ENCODE results near the gene EFHD2.

Gene EFHD2

GRCh38 chr1:15444468-15445389, 35.0 kb downstream of the EFHD2 start:
- H3K4me1 Mint-ChIP-seq = no peaks in the 10 kb centered on the region
- DNase-seq (ENCODE audit: low spot score in 2 of 2) (no peak), ATAC-seq (replicated peaks; ENCODE audit: extremely low read depth, poor library complexity, severe bottlenecking) (no peak)
- H3K36me3 Mint-ChIP-seq (ENCODE audit: insufficient read depth) = peaks cover 2% of the 10 kb centered on the region
- H3K4me3 Mint-ChIP-seq = no peak overlapping the region
- H3K9me3 Mint-ChIP-seq = no peaks in the 10 kb centered on the region
- peaks cover 30% of the 10 kb centered on the region for H3K27me3 Mint-ChIP-seq
- no peak overlapping the region for H3K27ac Mint-ChIP-seq (ENCODE audit: low read depth)

GRCh38 chr1:15445390-15446122, 35.9 kb downstream of the EFHD2 start:
- Mint-ChIP-seq H3K36me3 (ENCODE audit: insufficient read depth) (peaks cover 2% of the 10 kb centered on the region), H3K4me3 (no peak overlapping the region), H3K4me1 (no peaks in the 10 kb centered on the region), H3K27me3 (peaks cover 36% of the 10 kb centered on the region), H3K27ac (ENCODE audit: low read depth) (no peak overlapping the region), H3K9me3 (no peaks in the 10 kb centered on the region)
- DNase-seq (ENCODE audit: low spot score in 2 of 2) (no peak), ATAC-seq (replicated peaks; ENCODE audit: extremely low read depth, poor library complexity, severe bottlenecking) (no peak)

DNA sequence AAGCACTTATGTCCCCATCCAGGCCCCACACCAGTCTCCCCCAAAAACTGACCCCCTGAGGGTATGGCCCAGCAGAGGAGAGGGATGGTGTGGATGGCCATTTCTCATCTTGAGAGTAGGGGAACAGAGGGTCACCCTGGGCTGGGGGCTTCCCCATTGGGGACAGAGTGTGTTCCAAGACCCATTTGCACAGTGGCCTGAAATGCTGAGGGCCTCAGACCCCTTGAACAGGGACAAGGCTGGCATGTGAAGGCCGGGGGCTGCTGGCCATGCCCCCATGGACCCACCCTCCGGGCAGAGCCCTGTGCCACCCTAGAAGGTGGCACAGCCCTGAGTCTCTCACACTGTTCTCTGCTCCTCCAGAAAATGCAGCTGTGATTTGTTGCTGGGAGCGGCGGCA, 36.5 kb downstream of the EFHD2 start:
- Mint-ChIP-seq H3K4me1 (no peaks in the 10 kb centered on the region), H3K27me3 (peaks cover 42% of the 10 kb centered on the region), H3K36me3 (ENCODE audit: insufficient read depth) (peaks cover 4% of the 10 kb centered on the region), H3K27ac (ENCODE audit: low read depth) (no peak overlapping the region), H3K9me3 (no peaks in the 10 kb centered on the region), H3K4me3 (no peak overlapping the region)
- no peak for DNase-seq (ENCODE audit: low spot score in 2 of 2)
- no peak for ATAC-seq (replicated peaks; ENCODE audit: extremely low read depth, poor library complexity, severe bottlenecking)

- Mint-ChIP-seq H3K4me1 (no peaks in the 10 kb centered on the region), H3K36me3 (ENCODE audit: insufficient read depth) (peaks cover 4% of the 10 kb centered on the region), H3K27ac (ENCODE audit: low read depth) (no peak overlapping the region), H3K4me3 (no peak overlapping the region), H3K9me3 (no peaks in the 10 kb centered on the region), H3K27me3 (peaks cover 37% of the 10 kb centered on the region)
- DNase-seq (ENCODE audit: low spot score in 2 of 2) (no peak), ATAC-seq (replicated peaks; ENCODE audit: extremely low read depth, poor library complexity, severe bottlenecking) (no peak)
These were observed 39.3 kb downstream of the EFHD2 start for GRCh38 chr1:15448877-15449462.

- peaks cover 37% of the 10 kb centered on the region for H3K27me3 Mint-ChIP-seq
- H3K4me1 Mint-ChIP-seq = no peaks in the 10 kb centered on the region
- no peak overlapping the region for H3K27ac Mint-ChIP-seq (ENCODE audit: low read depth)
- peaks cover 4% of the 10 kb centered on the region for H3K36me3 Mint-ChIP-seq (ENCODE audit: insufficient read depth)
- ATAC-seq (replicated peaks; ENCODE audit: extremely low read depth, poor library complexity, severe bottlenecking) (no peak), DNase-seq (ENCODE audit: low spot score in 2 of 2) (no peak)
- H3K4me3 Mint-ChIP-seq = no peak overlapping the region
- no peaks in the 10 kb centered on the region for H3K9me3 Mint-ChIP-seq
These were observed 39.9 kb downstream of the EFHD2 start for GRCh38 chr1:15449567-15449966.

DNA sequence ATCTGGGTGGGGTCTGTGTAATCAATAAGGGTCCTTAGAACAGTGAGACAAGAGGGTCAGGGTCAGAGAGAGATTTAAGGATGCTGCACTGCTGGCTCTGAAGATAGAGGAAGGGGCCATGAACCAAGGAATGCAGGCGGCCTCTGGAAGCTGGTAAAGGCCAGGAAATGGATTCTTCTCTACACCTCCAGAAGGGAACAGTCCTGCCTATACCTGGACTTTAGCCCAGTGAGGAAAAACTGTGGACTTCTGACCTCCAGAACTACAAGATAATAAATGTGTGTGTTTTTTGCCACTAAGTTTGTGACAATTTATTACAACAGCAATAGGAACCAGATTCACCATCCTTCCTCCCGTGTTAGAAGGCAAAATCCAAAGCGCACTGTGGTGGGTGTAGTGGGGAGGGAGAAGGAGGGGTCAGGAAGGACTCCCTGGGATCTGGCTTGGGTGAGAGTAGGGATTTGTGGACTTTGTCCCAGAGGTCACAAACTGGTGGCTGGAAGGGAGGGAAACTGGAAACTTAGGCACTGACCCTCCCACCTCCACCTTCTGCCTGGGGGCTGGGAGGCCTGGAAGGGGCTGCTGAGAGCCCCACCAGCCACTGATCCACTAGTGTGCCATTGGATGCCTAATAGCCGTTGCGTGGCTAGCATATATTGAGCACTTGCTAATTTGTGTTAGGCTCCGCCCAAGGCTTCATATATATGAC, 41.5 kb downstream of the EFHD2 start:
- ATAC-seq (replicated peaks; ENCODE audit: extremely low read depth, poor library complexity, severe bottlenecking) = no peak

GRCh38 chr1:15452216-15452615, 42.5 kb downstream of the EFHD2 start:
- DNase-seq (ENCODE audit: low spot score in 2 of 2) = no peak
- H3K27ac Mint-ChIP-seq (ENCODE audit: low read depth) = no peak overlapping the region
- peaks cover 4% of the 10 kb centered on the region for H3K36me3 Mint-ChIP-seq (ENCODE audit: insufficient read depth)
- no peak overlapping the region for H3K4me3 Mint-ChIP-seq
- no peak for ATAC-seq (replicated peaks; ENCODE audit: extremely low read depth, poor library complexity, severe bottlenecking)
- H3K27me3 Mint-ChIP-seq = peaks cover 50% of the 10 kb centered on the region
- H3K4me1 Mint-ChIP-seq = no peaks in the 10 kb centered on the region
- H3K9me3 Mint-ChIP-seq = no peaks in the 10 kb centered on the region

More for the DNA sequence above, 41.5 kb downstream of the EFHD2 start:
- no peak for DNase-seq (ENCODE audit: low spot score in 2 of 2)
- Mint-ChIP-seq H3K9me3 (no peaks in the 10 kb centered on the region), H3K27me3 (peaks cover 45% of the 10 kb centered on the region), H3K4me3 (no peak overlapping the region), H3K4me1 (no peaks in the 10 kb centered on the region), H3K27ac (ENCODE audit: low read depth) (no peak overlapping the region), H3K36me3 (ENCODE audit: insufficient read depth) (peaks cover 4% of the 10 kb centered on the region)

DNA sequence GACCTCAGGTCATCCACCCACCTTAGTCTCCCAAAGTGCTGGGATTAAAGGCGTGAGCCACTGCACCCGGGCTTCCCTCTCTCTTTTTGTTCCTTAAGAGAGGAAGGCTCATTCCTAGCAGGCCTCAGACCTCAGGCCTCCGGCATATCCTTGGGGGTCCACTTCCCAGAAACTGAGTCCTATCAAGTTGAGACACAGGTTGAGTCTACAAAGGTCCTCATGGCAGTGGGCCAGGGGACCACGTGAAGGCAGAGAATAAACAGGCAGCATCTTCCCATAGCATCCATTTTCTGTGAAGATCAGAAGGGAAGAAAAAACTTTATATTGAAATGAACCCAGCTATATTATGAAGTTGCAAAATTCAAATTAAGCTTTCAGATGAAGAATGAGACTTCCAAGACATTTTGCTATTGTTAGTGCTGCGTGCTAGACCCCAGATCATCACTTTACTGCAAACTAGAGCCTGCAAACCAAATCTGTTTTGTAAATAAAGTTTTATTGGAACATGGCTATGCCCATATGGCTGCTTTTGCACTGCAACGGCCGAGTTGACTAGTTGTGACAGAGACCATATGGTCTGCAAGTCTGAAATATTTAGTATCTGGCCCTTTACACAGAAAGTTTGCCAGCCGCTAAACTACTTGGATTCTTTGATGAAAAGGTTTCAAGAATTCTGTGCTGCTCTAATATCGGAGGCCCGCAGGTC, 43.3 kb downstream of the EFHD2 start:
- DNase-seq (ENCODE audit: low spot score in 2 of 2) (no peak), ATAC-seq (replicated peaks; ENCODE audit: extremely low read depth, poor library complexity, severe bottlenecking) (no peak)
- no peaks in the 10 kb centered on the region for H3K4me1 Mint-ChIP-seq
- no peaks in the 10 kb centered on the region for H3K9me3 Mint-ChIP-seq
- H3K27me3 Mint-ChIP-seq = peaks cover 48% of the 10 kb centered on the region
- H3K4me3 Mint-ChIP-seq = no peak overlapping the region
- H3K27ac Mint-ChIP-seq (ENCODE audit: low read depth) = no peak overlapping the region
- peaks cover 3% of the 10 kb centered on the region for H3K36me3 Mint-ChIP-seq (ENCODE audit: insufficient read depth)

GRCh38 chr1:15453734-15454133, 44.0 kb downstream of the EFHD2 start:
- DNase-seq (ENCODE audit: low spot score in 2 of 2) = no peak
- no peak for ATAC-seq (replicated peaks; ENCODE audit: extremely low read depth, poor library complexity, severe bottlenecking)
- no peaks in the 10 kb centered on the region for H3K4me1 Mint-ChIP-seq
- peaks cover 3% of the 10 kb centered on the region for H3K36me3 Mint-ChIP-seq (ENCODE audit: insufficient read depth)
- H3K4me3 Mint-ChIP-seq = no peak overlapping the region
- H3K27me3 Mint-ChIP-seq = peaks cover 48% of the 10 kb centered on the region
- H3K27ac Mint-ChIP-seq (ENCODE audit: low read depth) = no peak overlapping the region
- no peaks in the 10 kb centered on the region for H3K9me3 Mint-ChIP-seq

DNA sequence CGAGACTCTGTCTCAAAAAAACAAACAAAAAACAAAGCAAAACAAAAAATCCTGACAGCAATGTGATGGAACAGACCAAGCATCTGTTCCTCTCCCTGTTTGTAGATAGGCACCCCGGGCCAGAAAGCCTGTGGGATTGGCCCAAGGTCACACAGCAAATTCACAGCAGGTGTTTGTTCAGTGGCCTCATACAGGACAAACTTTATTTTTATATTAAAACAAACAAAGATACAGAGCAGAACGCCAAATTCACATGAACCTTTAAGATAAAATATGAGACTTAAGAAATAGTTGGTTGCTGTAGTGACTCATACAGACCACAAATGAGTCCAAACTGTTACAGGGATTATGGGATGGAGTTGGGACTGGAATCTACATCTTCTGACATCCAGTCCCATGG, 44.6 kb downstream of the EFHD2 start:
- no peak for ATAC-seq (replicated peaks; ENCODE audit: extremely low read depth, poor library complexity, severe bottlenecking)
- no peak for DNase-seq (ENCODE audit: low spot score in 2 of 2)

DNA sequence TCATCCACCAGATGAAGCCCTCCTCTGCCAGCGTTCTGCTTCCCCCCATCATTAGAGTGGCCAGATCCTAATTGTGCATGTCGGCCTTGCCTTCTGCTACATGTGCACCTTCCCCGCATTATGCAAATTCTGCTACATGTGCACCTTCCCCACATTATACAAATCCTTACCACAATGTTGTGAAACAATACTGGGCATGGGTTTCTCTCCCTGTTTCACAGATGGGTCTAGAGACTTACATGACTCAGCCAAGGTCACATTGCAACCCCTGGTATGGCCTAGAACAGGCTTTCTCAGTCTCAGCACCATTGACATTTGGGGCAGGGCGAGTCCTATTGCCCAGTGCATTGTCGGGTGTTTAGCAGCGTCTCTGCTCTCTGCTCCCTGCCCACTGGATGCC, 45.8 kb downstream of the EFHD2 start:
- no peak for ATAC-seq (replicated peaks; ENCODE audit: extremely low read depth, poor library complexity, severe bottlenecking)
- H3K9me3 Mint-ChIP-seq = no peaks in the 10 kb centered on the region
- H3K27ac Mint-ChIP-seq (ENCODE audit: low read depth) = no peak overlapping the region
- peaks cover 43% of the 10 kb centered on the region for H3K27me3 Mint-ChIP-seq
- peaks cover 3% of the 10 kb centered on the region for H3K36me3 Mint-ChIP-seq (ENCODE audit: insufficient read depth)
- no peak overlapping the region for H3K4me3 Mint-ChIP-seq
- no peaks in the 10 kb centered on the region for H3K4me1 Mint-ChIP-seq
- DNase-seq (ENCODE audit: low spot score in 2 of 2) = no peak

More for the DNA sequence above, 44.6 kb downstream of the EFHD2 start:
- Mint-ChIP-seq H3K4me3 (no peak overlapping the region), H3K27me3 (peaks cover 47% of the 10 kb centered on the region), H3K27ac (ENCODE audit: low read depth) (no peak overlapping the region), H3K36me3 (ENCODE audit: insufficient read depth) (peaks cover 3% of the 10 kb centered on the region), H3K4me1 (no peaks in the 10 kb centered on the region), H3K9me3 (no peaks in the 10 kb centered on the region)

All from central memory CD8-positive, alpha-beta T cell (primary cell).